Activated CD4-positive, alpha-beta T cell treated with anti-CD3 and anti-CD28 coated beads, Interleukin-2, amount 10 ng/mL, durations not matched to agents 7 days and 5 days (primary cell): Measurements from ENCODE around the gene IL34. TPM values are rescaled to one million over a fixed set of nuclear protein-coding genes. Genes with fewer than 3 reads are reported as not detected.
"Not testable (repeated sequence)": the region's sequence is repeated elsewhere in the genome, so short reads cannot be mapped to it uniquely, and the experiment has no call there.

ENCODE experiments used
- CTCF ChIA-PET: fragments of 350-600 bp; sonication (Branson Sonifier 250); formaldehyde crosslinking; loops from one replicate; lab custom pipeline; 2021; ENCODE audit warnings: antibody characterized with exemption; lab: Charles Lee
- POLR2A ChIA-PET: fragments of 350-600 bp; sonication (Branson Sonifier 250); formaldehyde crosslinking; loops from one replicate; lab custom pipeline; 2021; ENCODE audit warnings: antibody characterized with exemption; lab: Charles Lee
- DNase-seq: peaks from one replicate; pipeline ENCODE4 v3.0.0-alpha.2; 2020
- H3K27ac Mint-ChIP-seq: one replicate; pipeline ENCODE4 v1.8.0; 2021; ENCODE audit warnings: mild to moderate bottlenecking, moderate library complexity, mixed read lengths
- H3K27me3 Mint-ChIP-seq: one replicate; pipeline ENCODE4 v1.8.0; 2021; ENCODE audit warnings: mixed read lengths
- H3K36me3 Mint-ChIP-seq: one replicate; pipeline ENCODE4 v1.8.0; 2021; ENCODE audit warnings: low read depth, mixed read lengths
- H3K4me1 Mint-ChIP-seq: one replicate; pipeline ENCODE4 v1.8.0; 2021; ENCODE audit warnings: mixed read lengths
- H3K4me3 Mint-ChIP-seq: one replicate; pipeline ENCODE4 v1.8.0; 2021; ENCODE audit warnings: mild to moderate bottlenecking, moderate library complexity, mixed read lengths
- H3K9me3 Mint-ChIP-seq: one replicate; pipeline ENCODE4 v1.8.0; 2021; ENCODE audit warnings: mixed read lengths
- total RNA-seq, 2 experiments: library from RNA; stranded (reverse); gene quantifications; one replicate each; pipeline ENCODE4 v1.2.3, GENCODE V29; 2021

Gene IL34
- total RNA-seq, 2 experiments from 2014 or later, result not detected

- Mint-ChIP-seq H3K27me3 (no peaks in the 10 kb centered on the region), H3K36me3 (no peaks in the 10 kb centered on the region), H3K27ac (no peak overlapping the region), H3K4me1 (no peaks in the 10 kb centered on the region), H3K9me3 (no peaks in the 10 kb centered on the region), H3K4me3 (no peak overlapping the region)
- DNase-seq, result no peak
- ChIA-PET CTCF (no interaction called here), POLR2A (no interaction called here)
These were observed 35.1 kb upstream of the IL34 start for GRCh38 chr16:70611224-70611598.

DNA sequence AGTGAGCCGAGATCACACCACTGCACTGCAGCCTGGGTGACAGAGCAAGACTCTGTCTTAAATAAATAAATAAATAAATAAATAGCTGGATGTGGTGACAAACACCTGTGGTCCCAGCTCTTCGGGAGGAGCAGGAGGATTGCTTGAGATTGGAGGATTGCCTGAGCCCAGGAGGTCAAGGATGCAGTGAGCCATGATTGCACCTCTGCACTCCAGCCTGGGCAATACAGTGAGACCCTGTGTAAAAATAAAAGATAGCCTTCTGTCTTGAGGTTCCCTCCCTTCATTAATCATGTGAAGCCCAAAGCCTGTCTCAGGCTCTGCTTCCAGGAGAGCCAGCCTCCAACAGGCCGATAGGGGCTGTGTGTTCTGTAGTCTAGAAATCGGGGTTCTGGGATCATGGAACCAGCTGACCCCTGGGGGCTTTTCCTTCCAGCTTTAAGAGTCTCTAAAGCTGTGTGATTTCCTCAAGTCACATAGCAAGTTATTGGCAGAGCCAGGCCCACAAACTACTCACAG lies 34.5 kb upstream of the IL34 start:
- Mint-ChIP-seq H3K4me1 (no peaks in the 10 kb centered on the region), H3K9me3 (no peaks in the 10 kb centered on the region), H3K36me3 (no peaks in the 10 kb centered on the region), H3K4me3 (no peak overlapping the region), H3K27me3 (no peaks in the 10 kb centered on the region), H3K27ac (no peak overlapping the region)
- DNase-seq, result no peak
- ChIA-PET CTCF (interaction anchor here (1.2 kb wide), 2 partner anchors 10 to 28 kb away, joined by 3 read pairs; no protein-coding TSS in a partner anchor), POLR2A (no interaction called here)

DNA sequence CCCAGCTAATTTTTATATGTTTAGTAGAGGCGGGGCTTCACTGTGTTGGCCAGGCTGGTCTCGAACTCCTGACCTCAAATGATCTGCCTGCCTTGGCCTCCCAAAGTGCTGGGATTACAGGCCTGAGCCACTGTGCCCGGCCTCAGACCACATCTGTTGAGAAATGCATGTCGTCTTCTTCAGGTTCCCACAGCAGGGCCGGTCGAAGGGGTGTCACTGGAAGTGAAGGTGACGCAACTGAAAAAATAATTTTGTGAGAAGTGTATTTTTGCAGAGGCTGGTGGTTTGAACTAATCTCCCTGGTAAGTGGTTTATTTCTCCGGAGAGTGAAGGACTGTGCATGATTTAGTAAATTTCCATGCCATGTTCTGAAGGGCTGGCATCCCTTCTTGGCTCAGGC lies 33.4 kb upstream of the IL34 start:
- no peaks in the 10 kb centered on the region for H3K4me1 Mint-ChIP-seq
- POLR2A ChIA-PET, result no interaction called here
- CTCF ChIA-PET, result interaction anchor here (1.2 kb wide), 2 partner anchors 11 to 29 kb away, joined by 3 read pairs; no protein-coding TSS in a partner anchor
- DNase-seq, result no peak
- H3K36me3 Mint-ChIP-seq, result no peaks in the 10 kb centered on the region
- H3K27me3 Mint-ChIP-seq, result no peaks in the 10 kb centered on the region
- H3K4me3 Mint-ChIP-seq, result no peak overlapping the region
- no peaks in the 10 kb centered on the region for H3K9me3 Mint-ChIP-seq
- H3K27ac Mint-ChIP-seq, result no peak overlapping the region

- Mint-ChIP-seq H3K4me1 (no peaks in the 10 kb centered on the region), H3K9me3 (no peaks in the 10 kb centered on the region), H3K27me3 (no peaks in the 10 kb centered on the region), H3K36me3 (no peaks in the 10 kb centered on the region), H3K27ac (no peak overlapping the region), H3K4me3 (no peak overlapping the region)
- ChIA-PET POLR2A (no interaction called here), CTCF (interaction anchor here (0.8 kb wide), 1 partner anchor 244 kb away, joined by 3 read pairs; no protein-coding TSS in a partner anchor)
- no peak for DNase-seq
These were observed 32.0 kb upstream of the IL34 start for GRCh38 chr16:70614208-70614951.

GRCh38 chr16:70615945-70616344 lies 30.4 kb upstream of the IL34 start:
- no peak overlapping the region for H3K27ac Mint-ChIP-seq
- no peaks in the 10 kb centered on the region for H3K27me3 Mint-ChIP-seq
- CTCF ChIA-PET, result interaction anchor here (0.9 kb wide), 1 partner anchor 92 kb away, joined by 3 read pairs; no protein-coding TSS in a partner anchor
- H3K4me1 Mint-ChIP-seq, result no peaks in the 10 kb centered on the region
- POLR2A ChIA-PET, result no interaction called here
- H3K36me3 Mint-ChIP-seq, result no peaks in the 10 kb centered on the region
- H3K4me3 Mint-ChIP-seq, result no peak overlapping the region
- DNase-seq, result no peak
- H3K9me3 Mint-ChIP-seq, result no peaks in the 10 kb centered on the region

DNA sequence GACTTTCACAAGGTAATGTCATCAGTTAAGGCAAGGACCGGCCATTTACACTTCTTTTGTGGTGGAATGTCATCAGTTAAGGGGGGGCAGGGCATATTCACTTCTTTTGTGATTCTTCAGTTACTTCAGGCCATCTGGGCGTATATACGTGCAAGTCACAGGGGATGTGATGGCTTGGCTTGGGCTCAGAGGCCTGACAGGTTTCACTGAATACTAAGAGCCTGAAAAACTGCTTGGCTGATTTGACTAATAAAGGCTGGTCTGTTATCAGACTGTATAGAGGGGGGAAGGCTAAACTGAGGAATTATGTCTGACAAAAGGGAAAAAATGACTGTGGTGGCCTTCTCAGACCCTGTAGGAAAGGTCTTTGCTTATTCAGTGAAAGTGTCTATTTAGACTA lies 24.5 kb upstream of the IL34 start:
- H3K9me3 Mint-ChIP-seq, H3K27me3 Mint-ChIP-seq, DNase-seq, H3K4me1 Mint-ChIP-seq, POLR2A ChIA-PET, H3K36me3 Mint-ChIP-seq, H3K27ac Mint-ChIP-seq, CTCF ChIA-PET, H3K4me3 Mint-ChIP-seq: not testable (repeated sequence)

DNA sequence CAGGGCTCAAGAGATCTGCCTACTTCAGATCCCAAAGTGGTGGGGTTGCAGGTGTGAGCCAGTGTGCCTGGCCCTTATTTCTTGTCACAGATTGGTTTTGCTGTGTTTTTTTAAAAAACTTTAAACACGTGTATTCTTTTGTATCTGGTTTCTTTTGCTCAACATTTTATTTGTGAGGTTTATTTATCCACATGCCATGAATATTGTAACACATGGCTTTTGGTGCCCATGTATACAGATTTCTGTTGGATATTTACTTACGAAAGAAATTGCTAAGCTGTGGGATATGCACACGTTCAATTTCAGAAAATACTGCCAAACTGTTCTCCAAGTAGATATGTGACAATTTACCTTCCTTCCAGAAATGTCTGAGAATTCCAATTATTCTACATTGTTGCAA lies 18.7 kb upstream of the IL34 start:
- CTCF ChIA-PET, result no interaction called here
- no peaks in the 10 kb centered on the region for H3K4me1 Mint-ChIP-seq
- peaks cover 20% of the 10 kb centered on the region for H3K27me3 Mint-ChIP-seq
- no peak for DNase-seq
- H3K27ac Mint-ChIP-seq, result no peak overlapping the region
- H3K4me3 Mint-ChIP-seq, result no peak overlapping the region
- H3K9me3 Mint-ChIP-seq, result peaks cover 4% of the 10 kb centered on the region
- POLR2A ChIA-PET, result no interaction called here
- H3K36me3 Mint-ChIP-seq, result no peaks in the 10 kb centered on the region

DNA sequence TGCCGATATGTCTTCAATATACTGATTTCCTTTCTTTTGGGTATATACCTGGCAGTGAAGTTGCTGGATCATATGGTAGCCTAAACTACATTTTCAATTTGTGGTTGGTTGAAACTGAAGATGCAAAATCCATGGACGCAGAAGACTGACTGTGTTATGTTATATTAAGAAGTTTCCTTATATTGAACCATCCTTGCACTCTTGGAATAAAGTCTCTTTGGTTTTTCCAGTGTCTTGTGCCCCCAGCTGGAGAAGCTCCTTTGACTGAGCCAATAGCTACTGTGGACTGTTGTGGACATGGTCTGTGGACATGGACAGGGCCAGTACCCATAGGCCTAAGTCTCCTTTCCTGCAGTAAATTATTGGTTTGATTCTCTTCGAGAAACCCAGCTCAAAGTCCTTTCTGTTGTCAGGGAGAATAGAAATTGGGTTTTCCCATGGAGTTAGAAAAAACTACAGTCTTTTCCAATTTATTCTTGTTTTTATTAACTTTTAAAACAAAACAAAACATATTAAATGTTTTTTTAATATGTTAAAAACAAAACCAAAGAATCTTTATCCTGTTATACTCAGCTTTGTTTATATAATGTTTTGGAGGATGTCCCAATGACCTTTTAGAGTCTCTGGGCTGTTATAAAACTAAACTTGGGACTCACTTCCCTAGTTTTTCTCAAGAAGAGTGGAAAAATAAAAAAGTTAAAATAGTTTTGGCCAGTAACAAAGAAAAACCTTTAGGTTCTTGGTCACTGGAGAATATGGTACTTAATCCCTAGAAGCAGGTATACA lies 15.2 kb upstream of the IL34 start:
- CTCF ChIA-PET, result interaction anchor here (0.6 to 0.8 kb wide), 2 partner anchors 48 to 188 kb away, joined by 3 read pairs; no protein-coding TSS in a partner anchor
- no peak overlapping the region for H3K27ac Mint-ChIP-seq

DNA sequence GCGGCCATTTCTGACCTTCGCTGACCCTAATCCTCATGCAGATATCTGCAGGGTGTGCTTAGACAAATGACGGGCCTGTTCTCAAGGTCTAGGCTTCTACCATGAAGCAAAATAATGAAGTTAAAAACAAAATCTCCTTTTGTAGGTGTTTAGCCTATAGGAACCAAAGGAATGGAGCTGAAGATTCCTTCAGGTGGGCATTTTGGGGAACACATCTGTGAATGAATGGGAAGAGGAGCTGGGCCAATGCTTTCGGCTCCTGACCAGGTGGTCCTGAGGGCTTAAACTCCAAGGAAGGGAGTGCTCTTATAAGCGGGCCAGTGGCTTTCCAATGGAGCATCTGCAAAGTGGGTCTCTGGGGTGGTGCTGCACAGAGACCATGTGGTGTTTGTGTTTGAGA lies 14.1 kb upstream of the IL34 start:
- ChIA-PET POLR2A (no interaction called here), CTCF (interaction anchor here (0.7 to 1.1 kb wide), 3 partner anchors 30 to 57 kb away, joined by 3 read pairs; no protein-coding TSS in a partner anchor)
- Mint-ChIP-seq H3K36me3 (no peaks in the 10 kb centered on the region), H3K9me3 (peaks cover 4% of the 10 kb centered on the region), H3K27me3 (peaks cover 10% of the 10 kb centered on the region), H3K4me1 (no peaks in the 10 kb centered on the region), H3K4me3 (no peak overlapping the region), H3K27ac (no peak overlapping the region)
- no peak for DNase-seq

More for the DNA sequence above, 15.2 kb upstream of the IL34 start:
- H3K9me3 Mint-ChIP-seq, result peaks cover 4% of the 10 kb centered on the region
- POLR2A ChIA-PET, result no interaction called here
- DNase-seq, result no peak
- no peak overlapping the region for H3K4me3 Mint-ChIP-seq
- H3K36me3 Mint-ChIP-seq, result no peaks in the 10 kb centered on the region
- H3K27me3 Mint-ChIP-seq, result peaks cover 12% of the 10 kb centered on the region
- no peaks in the 10 kb centered on the region for H3K4me1 Mint-ChIP-seq

DNA sequence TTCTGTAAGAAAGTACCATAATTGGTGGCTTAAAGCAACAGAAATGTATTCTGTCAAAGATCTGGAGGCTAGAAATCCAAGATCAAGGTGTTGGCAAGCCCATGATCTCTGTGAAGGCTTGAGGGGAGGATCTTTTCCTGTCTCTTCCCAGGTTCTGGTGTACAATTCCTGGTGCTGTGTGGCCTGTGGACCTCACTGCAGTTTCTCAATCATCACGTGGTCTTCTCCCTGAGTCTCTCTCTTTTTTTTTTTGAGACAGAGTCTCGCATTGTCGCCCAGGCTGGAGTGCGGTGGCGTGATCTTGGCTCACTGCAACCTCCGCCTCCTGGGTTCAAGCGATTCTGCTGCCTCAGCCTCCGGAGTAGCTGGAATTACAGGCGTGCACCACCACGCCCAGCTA lies 12.7 kb upstream of the IL34 start:
- CTCF ChIA-PET, result interaction anchor here (0.7 to 1.1 kb wide), 2 partner anchors 32 to 1470 kb away, joined by 3 to 5 read pairs; no protein-coding TSS in a partner anchor
- H3K9me3 Mint-ChIP-seq, H3K27me3 Mint-ChIP-seq, H3K4me1 Mint-ChIP-seq, POLR2A ChIA-PET, H3K36me3 Mint-ChIP-seq, H3K4me3 Mint-ChIP-seq, DNase-seq, H3K27ac Mint-ChIP-seq: not testable (repeated sequence)

- ChIA-PET CTCF (interaction anchor here (0.7 to 1.2 kb wide), 2 partner anchors 14 to 124 kb away, joined by 4 read pairs; no protein-coding TSS in a partner anchor), POLR2A (no interaction called here)
- peaks cover 6% of the 10 kb centered on the region for H3K27me3 Mint-ChIP-seq
- DNase-seq, result no peak
- H3K27ac Mint-ChIP-seq, result no peak overlapping the region
- no peaks in the 10 kb centered on the region for H3K36me3 Mint-ChIP-seq
- H3K9me3 Mint-ChIP-seq, result peaks cover 4% of the 10 kb centered on the region
- no peak overlapping the region for H3K4me3 Mint-ChIP-seq
- H3K4me1 Mint-ChIP-seq, result no peaks in the 10 kb centered on the region
These were observed 11.5 kb upstream of the IL34 start for GRCh38 chr16:70634861-70635260.

DNA sequence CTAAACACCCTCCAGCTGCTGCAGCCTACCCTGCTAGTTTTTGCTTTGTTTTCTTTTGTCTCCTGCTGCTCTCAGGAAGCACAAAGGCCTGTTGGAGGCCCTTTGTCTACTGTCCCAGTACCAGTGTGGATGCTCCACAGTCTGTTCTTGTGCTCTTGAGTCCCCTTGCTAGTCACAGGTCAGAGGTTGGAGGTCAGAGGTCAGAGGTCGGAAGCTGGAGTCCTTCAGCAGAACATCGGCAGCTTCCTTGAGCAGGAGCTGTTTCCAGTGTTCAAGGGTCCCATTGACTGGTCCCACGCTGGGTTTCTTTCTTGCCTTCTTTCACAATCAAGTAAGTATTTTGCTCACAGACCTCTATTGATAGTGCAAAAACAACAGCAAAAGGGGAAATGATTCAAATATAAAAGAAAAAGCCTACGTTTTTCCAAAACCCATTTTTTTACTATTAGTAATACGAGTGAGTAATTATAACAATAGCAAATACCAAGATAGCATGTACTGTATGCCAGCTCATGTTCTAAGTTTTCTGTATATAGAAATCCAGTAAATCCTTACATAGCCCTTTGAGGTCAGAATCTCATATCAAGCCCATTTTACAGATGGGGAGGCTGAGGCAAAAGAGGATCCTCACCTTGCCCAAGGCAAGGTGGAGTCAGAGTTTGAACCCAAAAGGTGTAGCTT lies 10.9 kb upstream of the IL34 start:
- no peak for DNase-seq
- no peak overlapping the region for H3K4me3 Mint-ChIP-seq
- H3K27me3 Mint-ChIP-seq, result peaks cover 3% of the 10 kb centered on the region
- ChIA-PET CTCF (interaction anchor here (1.2 kb wide), 1 partner anchor 13 kb away, joined by 4 read pairs; no protein-coding TSS in a partner anchor), POLR2A (no interaction called here)
- no peaks in the 10 kb centered on the region for H3K36me3 Mint-ChIP-seq
- H3K9me3 Mint-ChIP-seq, result peaks cover 4% of the 10 kb centered on the region
- no peak overlapping the region for H3K27ac Mint-ChIP-seq
- H3K4me1 Mint-ChIP-seq, result no peaks in the 10 kb centered on the region
